ENCODE data around the gene ABTB2. TPM values are rescaled to one million over a fixed set of nuclear protein-coding genes. Genes with fewer than 3 reads are reported as not detected.

The ABTB2 gene
- total RNA-seq, 2 experiments from 2014 or later, result 0.97 TPM

DNA sequence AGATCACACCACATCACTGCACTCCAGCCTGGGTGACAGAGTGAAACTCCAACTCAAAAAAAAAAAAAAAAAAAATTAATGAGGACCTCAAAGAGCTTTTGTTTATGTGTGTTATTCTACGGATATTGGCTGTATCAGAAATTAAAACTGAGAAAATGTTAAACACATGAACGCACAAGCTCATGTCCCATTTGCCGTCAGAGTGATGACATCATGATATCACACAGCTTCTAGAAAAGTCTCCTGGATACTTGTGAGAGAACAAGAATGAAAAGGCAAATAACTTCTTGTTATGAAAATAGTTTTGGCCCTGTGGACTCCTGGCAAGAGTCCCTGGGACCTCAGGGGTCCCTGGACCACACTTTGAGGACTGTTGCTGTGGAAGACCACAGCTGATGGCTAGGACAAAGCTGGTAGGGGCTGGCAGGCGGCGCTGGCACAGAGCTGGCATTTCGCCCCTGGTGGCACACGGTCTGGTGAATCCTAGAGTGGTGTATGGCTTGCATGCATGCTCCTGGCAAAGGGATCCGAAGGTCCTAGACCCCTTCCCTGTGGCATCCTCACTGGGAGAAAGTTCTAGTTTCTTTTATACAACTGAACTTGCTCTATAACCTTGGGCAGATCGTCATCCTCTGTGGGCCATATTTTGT is 178.7 kb downstream of the ABTB2 start:
- H3K27me3 Mint-ChIP-seq (ENCODE audit: low read depth), result peaks cover 3% of the 10 kb centered on the region
- H3K4me3 Mint-ChIP-seq, result no peak overlapping the region
- ATAC-seq (no peak), DNase-seq (no peak)
- no peaks in the 10 kb centered on the region for H3K36me3 Mint-ChIP-seq (ENCODE audit: low read depth)
- peaks cover 33% of the 10 kb centered on the region for H3K4me1 Mint-ChIP-seq (ENCODE audit: low read depth)
- CTCF ChIA-PET, result interaction anchor here (1.4 to 2.3 kb wide), 3 partner anchors 9 to 179 kb away, joined by 3 to 13 read pairs (median 3); partner anchors contain the start of gene ABTB2
- H3K9me3 Mint-ChIP-seq (ENCODE audit: insufficient read depth), result no peaks in the 10 kb centered on the region
- POLR2A ChIA-PET, result no interaction called here
- H3K27ac Mint-ChIP-seq, result no peak overlapping the region

DNA sequence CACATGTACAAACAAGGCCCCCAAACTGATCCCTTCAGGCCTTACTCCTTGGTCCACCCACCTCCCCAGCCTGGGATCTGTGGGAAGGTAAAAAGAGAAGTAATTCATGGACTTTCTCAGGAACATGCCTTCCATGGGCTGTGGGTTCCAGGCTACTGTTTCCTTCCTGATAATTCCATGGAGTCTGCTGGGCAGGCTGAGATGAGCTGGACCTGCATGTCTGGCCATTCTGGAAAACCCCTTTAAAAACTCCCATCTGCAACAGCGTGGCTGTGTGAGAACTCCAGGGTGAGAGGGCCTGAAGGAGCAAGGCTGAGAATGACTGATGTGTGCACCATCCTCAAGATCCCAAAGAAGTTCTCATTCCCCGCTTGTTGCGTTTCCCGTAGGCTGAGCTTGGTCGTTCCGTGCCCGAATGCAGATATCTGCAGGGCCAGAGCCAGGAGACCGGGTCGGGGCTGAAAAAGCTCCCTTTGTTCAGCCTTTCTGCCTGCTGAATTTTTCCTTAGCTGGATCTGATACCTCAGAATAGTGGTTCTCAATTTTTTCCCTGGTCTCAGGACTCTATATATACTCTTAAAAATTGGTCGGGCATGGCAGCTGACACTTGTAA is 179.5 kb downstream of the ABTB2 start:
- Mint-ChIP-seq H3K36me3 (ENCODE audit: low read depth) (no peaks in the 10 kb centered on the region), H3K4me1 (ENCODE audit: low read depth) (peaks cover 37% of the 10 kb centered on the region), H3K4me3 (no peak overlapping the region), H3K9me3 (ENCODE audit: insufficient read depth) (no peaks in the 10 kb centered on the region), H3K27ac (no peak overlapping the region), H3K27me3 (ENCODE audit: low read depth) (peaks cover 3% of the 10 kb centered on the region)
- ATAC-seq, result no peak
- POLR2A ChIA-PET, result no interaction called here
- CTCF ChIA-PET, result interaction anchor here (1.5 to 2.3 kb wide), 2 partner anchors 16 to 180 kb away, joined by 3 to 13 read pairs; partner anchors contain the start of gene ABTB2
- DNase-seq, result no peak

DNA sequence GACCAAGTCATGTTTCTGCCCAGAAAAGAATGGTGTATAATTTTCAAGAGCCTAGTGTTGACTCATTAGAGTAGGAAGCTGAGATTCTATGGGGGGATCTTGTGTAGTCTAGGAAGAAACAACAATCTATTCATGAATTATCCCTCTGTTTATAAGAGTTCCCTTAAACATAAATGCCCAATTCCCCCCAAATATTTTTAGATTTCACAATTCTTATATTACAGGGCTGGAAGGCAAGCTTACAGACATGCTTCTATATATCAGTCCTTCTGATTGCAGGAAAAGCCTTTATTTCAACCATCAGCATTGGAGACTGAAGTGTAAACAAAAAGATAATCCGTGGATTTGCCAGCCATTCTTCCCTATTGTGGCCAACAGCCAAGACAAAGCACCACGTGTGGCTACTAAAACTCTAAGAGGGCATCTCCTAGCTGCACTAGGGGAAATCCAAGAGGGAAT is 181.0 kb downstream of the ABTB2 start:
- CTCF ChIA-PET, result interaction anchor here (0.9 to 1.0 kb wide), 3 partner anchors 46 to 181 kb away, joined by 3 read pairs; partner anchors contain the start of gene ABTB2
- Mint-ChIP-seq H3K9me3 (ENCODE audit: insufficient read depth) (no peaks in the 10 kb centered on the region), H3K4me3 (no peak overlapping the region), H3K4me1 (ENCODE audit: low read depth) (peaks cover 37% of the 10 kb centered on the region), H3K36me3 (ENCODE audit: low read depth) (no peaks in the 10 kb centered on the region), H3K27ac (no peak overlapping the region), H3K27me3 (ENCODE audit: low read depth) (peaks cover 5% of the 10 kb centered on the region)
- ATAC-seq, result no peak
- no peak for DNase-seq
- POLR2A ChIA-PET, result no interaction called here

DNA sequence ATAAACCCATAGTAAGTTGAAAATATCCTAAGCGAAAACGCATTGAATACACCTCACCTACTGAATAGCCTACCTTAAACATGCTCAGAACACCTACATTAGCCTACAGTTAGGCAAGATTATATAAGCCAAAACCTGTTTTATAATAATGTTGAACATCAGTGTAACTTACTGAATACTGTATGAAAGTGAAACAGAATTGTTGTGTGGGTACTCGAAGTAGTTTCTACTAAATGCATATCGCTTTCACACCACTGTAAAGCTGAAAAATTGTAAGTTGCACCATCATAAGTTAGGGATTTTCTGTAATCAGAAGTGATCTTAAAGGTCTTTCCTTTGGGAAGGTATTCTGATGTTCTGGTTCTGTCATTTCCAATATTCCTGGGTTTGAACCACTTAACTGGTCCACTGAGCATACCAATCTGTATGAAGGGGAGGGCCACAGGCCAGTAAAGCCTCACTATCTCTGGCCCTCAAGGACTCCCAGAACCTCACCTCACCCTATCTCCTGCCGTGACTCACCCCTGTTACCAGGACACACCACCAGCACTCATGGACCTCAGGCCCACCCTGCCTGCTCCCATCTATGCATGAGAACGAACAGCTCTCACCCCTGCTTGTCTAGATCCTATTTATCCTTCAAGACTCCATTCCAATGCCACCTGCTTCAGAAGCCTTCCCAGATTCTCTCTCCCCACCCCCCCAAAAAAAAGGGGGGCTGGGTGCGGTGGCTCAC is 182.4 kb downstream of the ABTB2 start:
- DNase-seq (no peak), ATAC-seq (no peak)
- Mint-ChIP-seq H3K4me1 (ENCODE audit: low read depth) (peaks cover 29% of the 10 kb centered on the region), H3K27me3 (ENCODE audit: low read depth) (peaks cover 5% of the 10 kb centered on the region), H3K4me3 (peak overlapping the region; percentile 52), H3K36me3 (ENCODE audit: low read depth) (no peaks in the 10 kb centered on the region), H3K9me3 (ENCODE audit: insufficient read depth) (no peaks in the 10 kb centered on the region), H3K27ac (peak overlapping the region; percentile 39)
- CTCF ChIA-PET, result interaction anchor here (0.6 to 2.8 kb wide), 19 partner anchors 10 to 1372 kb away, joined by 3 to 70 read pairs (median 5); partner anchors contain the start of gene ABTB2
- POLR2A ChIA-PET, result no interaction called here

DNA sequence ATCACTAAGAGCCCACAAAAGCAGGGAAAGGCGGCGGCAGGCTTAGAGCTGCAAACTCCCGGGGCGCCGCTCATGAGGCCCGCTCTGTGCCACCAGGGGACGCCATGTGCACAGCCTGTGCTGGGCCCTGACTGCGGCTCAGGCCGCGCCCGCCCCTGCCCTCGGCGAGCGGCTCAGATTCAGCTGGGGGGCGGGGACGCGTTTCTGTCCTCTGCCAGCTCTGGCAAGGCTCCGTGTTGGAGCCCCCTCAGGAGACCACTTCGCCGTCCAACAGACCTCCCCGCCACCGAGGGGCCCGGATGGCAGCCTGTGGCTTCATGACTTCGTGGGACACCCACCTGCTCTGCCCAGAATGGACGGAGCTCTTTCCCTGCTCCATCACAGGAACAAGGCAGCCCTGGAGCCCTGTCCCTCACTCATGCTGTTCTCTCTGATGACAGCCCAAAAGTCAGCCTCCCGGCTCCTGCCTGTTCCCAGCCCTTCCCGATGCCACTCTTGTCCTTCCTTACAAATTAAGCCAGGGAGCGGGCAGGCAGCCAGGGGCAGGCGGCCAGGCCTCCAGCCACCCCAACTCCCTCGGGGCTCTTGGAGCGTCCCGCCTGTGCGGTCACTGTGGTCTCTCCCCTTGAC is 183.3 kb downstream of the ABTB2 start:
- H3K4me1 Mint-ChIP-seq (ENCODE audit: low read depth), result peaks cover 24% of the 10 kb centered on the region
- POLR2A ChIA-PET, result interaction anchor here (0.9 to 1.0 kb wide), 2 partner anchors 76 to 183 kb away, joined by 3 to 4 read pairs; partner anchors contain the start of gene ABTB2
- H3K4me3 Mint-ChIP-seq, result peak overlapping the region; percentile 52
- peak; percentile 88 for DNase-seq
- no peaks in the 10 kb centered on the region for H3K9me3 Mint-ChIP-seq (ENCODE audit: insufficient read depth)
- H3K27me3 Mint-ChIP-seq (ENCODE audit: low read depth), result peaks cover 5% of the 10 kb centered on the region
- CTCF ChIA-PET, result interaction anchor here (0.6 to 2.8 kb wide), 62 partner anchors 9 to 1371 kb away, joined by 3 to 70 read pairs (median 4); partner anchors contain the start of gene ABTB2
- H3K27ac Mint-ChIP-seq, result no peak overlapping the region
- peak; percentile 99 for ATAC-seq
- H3K36me3 Mint-ChIP-seq (ENCODE audit: low read depth), result no peaks in the 10 kb centered on the region

DNA sequence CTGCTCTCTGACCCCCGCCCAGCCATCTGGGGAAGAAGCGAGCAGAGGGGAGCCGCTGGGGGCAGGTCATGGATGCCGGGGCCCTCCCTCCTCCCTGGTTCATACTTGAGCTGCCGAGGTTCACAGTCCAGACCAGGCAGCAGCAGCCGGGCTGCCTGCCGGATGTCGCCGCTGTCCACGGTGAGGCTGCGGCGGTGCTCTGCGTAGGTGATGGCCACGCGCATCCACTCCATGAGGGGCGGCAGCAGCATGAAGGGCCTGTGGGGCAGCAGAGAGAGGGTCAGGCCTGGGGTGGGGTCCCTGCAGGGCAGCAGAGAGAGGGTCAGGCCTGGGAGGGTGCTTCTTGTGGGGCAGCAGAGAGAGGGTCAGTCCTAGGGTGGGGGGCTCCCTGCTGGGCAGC is 184.8 kb downstream of the ABTB2 start:
- Mint-ChIP-seq H3K27me3 (ENCODE audit: low read depth) (peaks cover 5% of the 10 kb centered on the region), H3K9me3 (ENCODE audit: insufficient read depth) (no peaks in the 10 kb centered on the region), H3K4me3 (no peak overlapping the region), H3K27ac (no peak overlapping the region), H3K36me3 (ENCODE audit: low read depth) (no peaks in the 10 kb centered on the region), H3K4me1 (ENCODE audit: low read depth) (peaks cover 24% of the 10 kb centered on the region)
- DNase-seq (no peak), ATAC-seq (no peak)
- CTCF ChIA-PET, result interaction anchor here (1.0 to 2.8 kb wide), 3 partner anchors 71 to 189 kb away, joined by 3 to 36 read pairs (median 7); partner anchors contain the start of gene ABTB2
- POLR2A ChIA-PET, result no interaction called here

DNA sequence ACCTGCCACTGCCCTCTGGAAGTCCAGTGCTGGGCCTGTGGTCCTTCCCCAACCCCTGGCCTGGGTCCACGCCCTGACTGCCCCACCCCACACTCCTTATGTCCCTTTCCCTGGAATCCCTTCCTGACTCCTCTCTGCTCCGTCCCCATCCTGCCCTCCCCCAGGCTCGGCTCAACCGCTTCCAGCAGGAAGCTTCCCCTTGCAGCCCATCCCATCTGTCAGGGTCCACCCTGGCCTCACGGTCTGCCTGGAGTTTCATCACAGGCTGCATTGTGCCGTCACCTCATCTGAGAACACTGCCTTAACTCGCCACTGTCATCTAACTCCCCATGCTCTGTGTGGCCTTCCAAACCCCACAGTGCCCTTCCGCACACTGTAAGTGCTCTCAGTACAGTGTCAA is 188.1 kb downstream of the ABTB2 start:
- H3K4me3 Mint-ChIP-seq, result no peak overlapping the region
- H3K27me3 Mint-ChIP-seq (ENCODE audit: low read depth), result peaks cover 2% of the 10 kb centered on the region
- no peaks in the 10 kb centered on the region for H3K36me3 Mint-ChIP-seq (ENCODE audit: low read depth)
- peaks cover 8% of the 10 kb centered on the region for H3K4me1 Mint-ChIP-seq (ENCODE audit: low read depth)
- ChIA-PET POLR2A (no interaction called here), CTCF (no interaction called here)
- ATAC-seq, result no peak
- no peak for DNase-seq
- no peak overlapping the region for H3K27ac Mint-ChIP-seq
- no peaks in the 10 kb centered on the region for H3K9me3 Mint-ChIP-seq (ENCODE audit: insufficient read depth)

DNA sequence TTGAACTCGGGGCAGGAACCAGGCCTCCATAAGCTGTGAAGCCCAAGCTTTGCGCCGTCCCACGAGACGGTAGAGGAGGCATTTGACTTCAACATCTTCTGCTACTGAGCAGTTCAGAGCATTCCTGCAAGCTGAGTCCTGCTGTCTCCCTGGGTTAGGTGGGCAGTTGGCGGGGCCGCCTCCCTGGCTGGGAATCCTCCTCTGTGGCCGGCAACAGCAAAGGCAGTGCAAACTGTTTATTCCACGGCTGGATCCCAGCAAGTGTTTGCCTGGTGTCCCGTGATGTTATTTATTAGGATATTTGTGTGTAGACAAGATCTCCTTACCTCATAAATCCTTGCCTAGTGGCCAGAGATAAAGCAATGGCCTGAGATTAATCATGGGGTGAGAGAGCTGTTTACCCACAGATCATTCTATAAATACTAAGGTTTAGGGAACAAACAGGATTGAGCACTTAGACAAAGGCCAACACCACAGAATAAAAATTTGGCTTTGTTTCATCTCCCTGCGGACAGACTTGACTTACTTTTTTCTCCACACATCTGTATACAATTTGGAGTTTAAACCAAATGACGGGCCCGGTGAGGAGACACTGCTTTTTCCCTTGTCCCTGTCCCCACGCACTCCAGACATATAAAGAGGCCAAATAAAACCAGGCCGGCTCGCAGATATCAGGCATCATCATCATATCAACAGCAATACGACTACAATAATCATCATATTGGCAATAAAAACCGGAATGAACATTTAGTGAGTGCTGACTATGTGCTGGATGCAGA is 189.0 kb downstream of the ABTB2 start:
- no peaks in the 10 kb centered on the region for H3K36me3 Mint-ChIP-seq (ENCODE audit: low read depth)
- H3K4me3 Mint-ChIP-seq, result no peak overlapping the region
- peaks cover 3% of the 10 kb centered on the region for H3K4me1 Mint-ChIP-seq (ENCODE audit: low read depth)
- peaks cover 2% of the 10 kb centered on the region for H3K27me3 Mint-ChIP-seq (ENCODE audit: low read depth)
- DNase-seq (no peak), ATAC-seq (no peak)
- CTCF ChIA-PET, result no interaction called here
- H3K9me3 Mint-ChIP-seq (ENCODE audit: insufficient read depth), result no peaks in the 10 kb centered on the region
- POLR2A ChIA-PET, result no interaction called here
- no peak overlapping the region for H3K27ac Mint-ChIP-seq

DNA sequence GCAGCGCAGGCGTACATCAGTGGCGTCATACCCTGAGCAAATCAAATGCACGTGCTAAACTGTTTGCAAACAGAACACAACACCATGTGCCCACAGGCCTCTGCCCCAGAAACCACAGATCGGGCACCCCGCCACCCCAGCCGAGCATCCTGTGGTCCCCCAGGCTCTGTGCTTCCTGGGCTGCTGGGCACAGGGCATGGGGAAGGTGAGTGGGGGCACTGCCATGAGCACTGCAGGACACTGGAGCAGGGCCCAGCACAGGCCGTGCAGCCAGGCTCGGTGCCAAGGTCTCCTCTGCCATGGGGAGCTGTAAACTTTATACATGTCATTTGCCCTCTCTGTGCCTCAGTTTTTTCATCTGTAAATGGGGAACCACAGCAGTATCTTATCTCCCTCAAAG is 189.8 kb downstream of the ABTB2 start:
- Mint-ChIP-seq H3K36me3 (ENCODE audit: low read depth) (no peaks in the 10 kb centered on the region), H3K27me3 (ENCODE audit: low read depth) (peaks cover under 1% of the 10 kb centered on the region), H3K4me3 (no peak overlapping the region), H3K4me1 (ENCODE audit: low read depth) (no peaks in the 10 kb centered on the region), H3K9me3 (ENCODE audit: insufficient read depth) (no peaks in the 10 kb centered on the region), H3K27ac (no peak overlapping the region)
- no peak for DNase-seq
- ATAC-seq, result no peak
- CTCF ChIA-PET, result no interaction called here
- POLR2A ChIA-PET, result no interaction called here

DNA sequence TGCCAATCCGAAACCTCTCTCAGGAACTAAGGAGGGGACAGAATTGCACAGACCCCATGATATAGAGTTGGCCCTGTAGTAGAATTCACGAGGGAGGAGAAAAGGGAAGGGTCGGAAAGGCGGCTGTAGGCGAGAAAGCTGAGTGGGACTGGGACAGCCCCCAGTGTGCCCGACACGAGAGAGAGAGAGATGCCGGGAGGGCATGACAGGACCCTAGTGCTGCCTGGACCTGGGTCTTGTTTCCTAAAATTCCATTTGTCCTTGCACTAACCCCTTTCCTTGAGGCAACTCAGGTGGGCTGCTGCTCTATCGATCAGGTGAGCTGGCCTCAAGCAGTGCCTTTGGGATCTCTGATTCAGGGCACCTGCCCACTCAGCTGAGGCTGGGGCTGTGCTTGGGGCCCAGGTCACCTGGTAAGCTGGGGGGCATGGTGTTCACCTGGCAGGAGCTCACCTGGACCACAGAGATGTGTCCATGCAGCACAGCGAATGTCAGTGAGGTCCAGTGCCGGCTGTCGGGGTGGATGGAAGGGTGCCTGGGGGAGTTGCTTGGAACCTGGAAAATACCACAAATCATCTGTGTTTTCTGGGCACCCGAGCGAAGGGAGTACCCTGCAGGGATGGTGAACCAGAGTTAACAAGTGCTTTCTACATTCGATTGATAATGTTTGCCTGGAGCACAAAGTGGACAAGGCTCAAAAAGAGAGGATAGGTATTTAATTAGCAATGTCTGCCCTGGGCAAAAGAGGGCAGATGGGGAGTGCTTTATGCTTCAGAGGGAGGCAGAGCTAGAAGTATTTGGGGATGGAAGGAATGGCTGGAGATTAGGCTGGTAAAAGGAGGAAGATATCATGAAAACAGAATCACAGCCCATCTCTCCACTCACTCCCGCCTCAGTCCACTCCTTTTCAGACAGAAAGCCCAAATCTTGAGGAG is 190.7 kb downstream of the ABTB2 start:
- Mint-ChIP-seq H3K9me3 (ENCODE audit: insufficient read depth) (no peaks in the 10 kb centered on the region), H3K27me3 (ENCODE audit: low read depth) (no peaks in the 10 kb centered on the region), H3K4me1 (ENCODE audit: low read depth) (no peaks in the 10 kb centered on the region), H3K27ac (no peak overlapping the region), H3K36me3 (ENCODE audit: low read depth) (no peaks in the 10 kb centered on the region), H3K4me3 (no peak overlapping the region)
- CTCF ChIA-PET, result interaction anchor here (1.5 kb wide), 1 partner anchor 170 kb away, joined by 4 read pairs; no protein-coding TSS in a partner anchor
- POLR2A ChIA-PET, result no interaction called here
- DNase-seq, result no peak
- ATAC-seq, result no peak

Data from activated CD8-positive, alpha-beta T cell treated with anti-CD3 and anti-CD28 coated beads, Interleukin-2, amount 10 ng/mL, durations not matched to agents 7 days and 5 days (primary cell).